Activated CD4-positive, alpha-beta T cell treated with anti-CD3 and anti-CD28 coated beads, Interleukin-2, amount 10 ng/mL, durations not matched to agents 7 days and 5 days (primary cell): ENCODE data around the gene PLD1. TPM values are rescaled to one million over a fixed set of nuclear protein-coding genes. Genes with fewer than 3 reads are reported as not detected.

Experiments used
- CTCF ChIA-PET: fragments of 350-600 bp; sonication (Branson Sonifier 250); formaldehyde crosslinking; loops from one replicate; lab custom pipeline; 2021; ENCODE audit warnings: antibody characterized with exemption; lab: Charles Lee
- POLR2A ChIA-PET: fragments of 350-600 bp; sonication (Branson Sonifier 250); formaldehyde crosslinking; loops from one replicate; lab custom pipeline; 2021; ENCODE audit warnings: antibody characterized with exemption; lab: Charles Lee
- DNase-seq: peaks from one replicate; pipeline ENCODE4 v3.0.0-alpha.2; 2020
- H3K27ac Mint-ChIP-seq: one replicate; pipeline ENCODE4 v1.8.0; 2021; ENCODE audit warnings: mild to moderate bottlenecking, moderate library complexity, mixed read lengths
- H3K27me3 Mint-ChIP-seq: one replicate; pipeline ENCODE4 v1.8.0; 2021; ENCODE audit warnings: mixed read lengths
- H3K36me3 Mint-ChIP-seq: one replicate; pipeline ENCODE4 v1.8.0; 2021; ENCODE audit warnings: low read depth, mixed read lengths
- H3K4me1 Mint-ChIP-seq: one replicate; pipeline ENCODE4 v1.8.0; 2021; ENCODE audit warnings: mixed read lengths
- H3K4me3 Mint-ChIP-seq: one replicate; pipeline ENCODE4 v1.8.0; 2021; ENCODE audit warnings: mild to moderate bottlenecking, moderate library complexity, mixed read lengths
- H3K9me3 Mint-ChIP-seq: one replicate; pipeline ENCODE4 v1.8.0; 2021; ENCODE audit warnings: mixed read lengths
- total RNA-seq, 2 experiments: library from RNA; stranded (reverse); gene quantifications; one replicate each; pipeline ENCODE4 v1.2.3, GENCODE V29; 2021

Gene PLD1
- total RNA-seq, 2 experiments from 2014 or later: 0.50 to 0.94 TPM

DNA sequence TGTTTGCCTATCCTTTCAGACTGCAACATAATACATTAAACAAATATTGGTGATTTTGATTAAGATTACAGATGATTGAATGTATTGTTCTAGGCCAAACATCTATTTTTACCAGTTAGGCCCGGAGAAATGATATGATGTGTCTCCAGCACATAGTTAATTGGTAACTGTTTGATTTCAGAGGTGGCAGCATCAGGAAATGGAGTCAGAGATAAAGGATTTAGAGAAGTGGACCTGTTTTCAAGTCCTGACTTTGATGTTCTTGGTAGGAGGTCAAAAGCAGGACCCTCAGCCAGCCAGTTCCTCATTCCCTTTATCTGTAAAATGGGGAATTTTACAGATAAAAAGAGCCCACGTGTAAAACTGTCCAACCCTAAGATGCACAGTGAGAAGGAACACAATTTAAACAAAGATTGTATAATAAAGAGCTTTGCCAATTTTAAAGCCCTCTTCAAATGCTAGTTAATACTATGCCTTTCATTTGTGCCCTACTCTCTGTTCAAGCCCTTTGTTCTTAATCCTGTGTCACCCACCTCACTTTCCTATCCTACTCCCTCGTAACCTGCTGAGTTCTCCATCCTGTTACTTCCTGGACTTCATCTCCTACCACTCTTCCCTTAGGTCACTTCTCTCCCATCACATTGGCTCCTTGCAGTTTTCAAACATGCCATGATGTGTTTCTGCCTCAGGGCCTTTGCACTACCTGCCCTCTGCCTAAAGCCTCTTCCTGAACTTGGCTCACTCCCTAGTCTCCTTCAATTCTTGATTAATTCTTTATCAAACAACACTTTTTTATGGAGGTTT is 35.4 kb upstream of the PLD1 start:
- POLR2A ChIA-PET: no interaction called here
- H3K9me3 Mint-ChIP-seq: peaks cover 6% of the 10 kb centered on the region
- no peak overlapping the region for H3K27ac Mint-ChIP-seq
- CTCF ChIA-PET: no interaction called here
- H3K36me3 Mint-ChIP-seq: peaks cover 3% of the 10 kb centered on the region
- DNase-seq: no peak
- H3K4me3 Mint-ChIP-seq: no peak overlapping the region
- peaks cover 20% of the 10 kb centered on the region for H3K4me1 Mint-ChIP-seq
- peaks cover 15% of the 10 kb centered on the region for H3K27me3 Mint-ChIP-seq

DNA sequence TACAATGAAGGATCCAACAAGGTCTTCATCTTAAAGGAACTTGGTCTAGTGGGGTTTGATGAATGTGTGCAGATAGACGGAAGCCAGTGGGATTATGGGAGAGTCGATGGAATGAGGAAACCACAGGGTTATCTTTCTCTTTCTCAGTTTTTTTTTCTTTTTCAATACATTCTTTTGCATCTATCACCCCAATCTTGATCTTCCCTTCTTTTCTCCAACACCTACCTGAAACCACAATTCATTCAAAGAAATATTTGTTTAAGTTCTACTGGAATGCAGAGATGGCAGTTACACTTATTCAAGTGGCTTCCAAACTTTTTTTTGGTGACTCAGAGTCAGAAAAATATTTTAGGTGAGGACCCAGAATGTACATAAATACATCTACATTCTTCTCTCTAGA is 34.6 kb upstream of the PLD1 start:
- H3K36me3 Mint-ChIP-seq: peaks cover 3% of the 10 kb centered on the region
- no peak for DNase-seq
- POLR2A ChIA-PET: no interaction called here
- H3K27ac Mint-ChIP-seq: no peak overlapping the region
- H3K9me3 Mint-ChIP-seq: peaks cover 6% of the 10 kb centered on the region
- H3K4me1 Mint-ChIP-seq: peaks cover 20% of the 10 kb centered on the region
- peaks cover 15% of the 10 kb centered on the region for H3K27me3 Mint-ChIP-seq
- CTCF ChIA-PET: interaction anchor here (1.2 kb wide), 1 partner anchor 14 kb away, joined by 3 read pairs; no protein-coding TSS in a partner anchor
- H3K4me3 Mint-ChIP-seq: no peak overlapping the region

DNA sequence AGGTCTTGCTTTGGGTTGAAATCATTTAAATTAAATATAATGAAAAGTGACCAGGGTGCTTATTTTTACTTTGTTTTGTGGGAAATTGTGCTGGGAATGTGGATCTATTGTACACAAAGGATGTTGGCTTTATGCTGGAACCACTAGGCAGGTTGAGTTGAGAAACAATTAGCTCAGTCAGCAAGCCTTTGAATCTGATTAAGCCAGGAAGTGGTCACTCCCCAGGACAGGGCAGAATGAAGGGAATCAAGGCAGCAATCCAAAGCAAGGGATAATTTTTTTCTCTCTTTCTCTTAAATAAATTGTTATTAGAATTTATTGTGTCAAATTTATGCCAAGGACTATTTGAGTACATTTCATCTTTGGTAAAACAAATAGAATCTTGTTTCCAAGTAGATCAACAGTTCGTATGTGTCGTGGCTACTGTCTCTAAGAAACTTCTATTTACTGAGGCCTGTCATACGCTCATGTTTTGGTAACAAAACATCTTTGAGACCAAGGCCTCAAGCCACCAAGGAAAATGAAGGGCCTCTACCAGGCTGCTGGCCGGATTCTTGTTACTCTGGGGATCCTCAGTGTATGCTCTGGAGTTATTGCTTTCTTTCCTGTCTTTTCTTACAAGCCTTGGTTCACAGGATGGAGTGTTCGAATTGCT is 32.7 kb upstream of the PLD1 start, which contains the start of gene TMEM212:
Gene TMEM212 (plus strand): TSS at position 486 of the 655 bp plus-strand sequence. CDS start 35 bp downstream, at position 521.
- Mint-ChIP-seq H3K36me3 (peaks cover 3% of the 10 kb centered on the region), H3K4me1 (peaks cover 20% of the 10 kb centered on the region), H3K9me3 (peaks cover 6% of the 10 kb centered on the region), H3K4me3 (no peak within 1 kb of the TSS), H3K27ac (no peak within 1 kb of the TSS), H3K27me3 (peaks cover 12% of the 10 kb centered on the region)
- ChIA-PET CTCF (interaction anchor here (0.6 kb wide), 1 partner anchor 57 kb away, joined by 3 read pairs; no protein-coding TSS in a partner anchor), POLR2A (no interaction called here)
- no peak for DNase-seq

DNA sequence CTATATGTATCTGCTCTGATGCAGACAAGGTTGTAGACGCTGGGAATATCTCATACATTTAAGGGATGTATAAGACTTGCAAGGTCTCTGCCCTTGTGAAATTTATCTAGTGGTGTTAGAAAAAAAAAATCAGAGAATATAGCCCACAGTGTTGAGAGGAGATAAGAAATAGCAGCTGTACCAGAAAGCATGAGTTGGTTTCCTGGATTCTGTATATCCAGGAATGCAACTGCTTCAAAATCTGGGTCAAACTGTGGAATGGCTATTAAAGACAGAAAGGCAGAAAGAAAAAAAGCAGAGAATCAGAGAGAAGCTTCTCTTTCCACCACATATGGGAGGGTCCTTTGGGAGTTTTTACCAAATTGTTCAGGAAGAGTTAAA is 31.3 kb upstream of the PLD1 start:
- H3K4me1 Mint-ChIP-seq: peaks cover 9% of the 10 kb centered on the region
- ChIA-PET CTCF (interaction anchor here (0.7 to 0.9 kb wide), 2 partner anchors 24 to 192 kb away, joined by 4 read pairs; no protein-coding TSS in a partner anchor), POLR2A (no interaction called here)
- peaks cover 4% of the 10 kb centered on the region for H3K9me3 Mint-ChIP-seq
- DNase-seq: no peak
- peaks cover 9% of the 10 kb centered on the region for H3K27me3 Mint-ChIP-seq
- no peak overlapping the region for H3K4me3 Mint-ChIP-seq
- H3K27ac Mint-ChIP-seq: no peak overlapping the region
- no peaks in the 10 kb centered on the region for H3K36me3 Mint-ChIP-seq

DNA sequence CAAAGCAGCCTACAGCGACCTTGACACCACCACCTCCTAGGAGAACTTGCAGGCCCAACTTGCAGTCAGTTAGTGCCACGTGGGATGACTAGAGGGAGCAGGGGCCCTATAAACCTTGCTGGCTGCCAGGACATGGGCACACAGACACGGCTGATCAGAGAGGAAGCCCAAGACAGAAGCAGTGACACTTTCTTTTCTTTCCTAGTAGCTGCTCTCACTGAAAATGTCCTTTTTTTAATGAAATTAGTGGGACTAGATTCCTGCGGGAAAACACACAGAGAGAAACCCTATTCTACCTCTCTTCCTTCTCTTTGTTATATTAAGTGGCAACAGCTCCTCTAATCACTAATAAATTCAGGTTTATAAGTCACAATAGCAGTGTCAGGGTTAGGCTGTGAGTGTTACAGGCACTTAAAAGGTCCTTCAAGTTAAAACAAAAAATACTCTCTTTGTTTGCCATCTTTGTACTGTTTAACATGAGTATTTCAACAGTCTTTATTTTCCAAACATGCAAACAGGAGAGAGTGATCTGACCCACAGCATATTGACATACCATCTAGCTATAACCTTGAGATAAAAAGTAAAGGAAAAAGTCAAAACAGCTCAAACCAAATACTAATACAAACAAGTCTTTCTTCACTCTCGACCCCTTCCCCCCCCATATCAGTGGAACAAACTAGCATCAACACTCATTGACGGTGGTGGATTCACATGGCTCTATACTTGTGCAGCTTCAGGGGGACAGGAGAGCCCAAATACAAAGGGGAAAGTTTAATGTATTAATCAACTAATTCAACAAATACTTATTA is 30.7 kb upstream of the PLD1 start:
- no peak overlapping the region for H3K4me3 Mint-ChIP-seq
- no peak for DNase-seq
- H3K27me3 Mint-ChIP-seq: peaks cover 9% of the 10 kb centered on the region
- peaks cover 3% of the 10 kb centered on the region for H3K4me1 Mint-ChIP-seq
- ChIA-PET CTCF (interaction anchor here (0.5 to 1.8 kb wide), 2 partner anchors 9 to 18 kb away, joined by 5 to 7 read pairs; no protein-coding TSS in a partner anchor), POLR2A (no interaction called here)
- no peaks in the 10 kb centered on the region for H3K36me3 Mint-ChIP-seq
- peaks cover 2% of the 10 kb centered on the region for H3K9me3 Mint-ChIP-seq
- H3K27ac Mint-ChIP-seq: no peak overlapping the region

DNA sequence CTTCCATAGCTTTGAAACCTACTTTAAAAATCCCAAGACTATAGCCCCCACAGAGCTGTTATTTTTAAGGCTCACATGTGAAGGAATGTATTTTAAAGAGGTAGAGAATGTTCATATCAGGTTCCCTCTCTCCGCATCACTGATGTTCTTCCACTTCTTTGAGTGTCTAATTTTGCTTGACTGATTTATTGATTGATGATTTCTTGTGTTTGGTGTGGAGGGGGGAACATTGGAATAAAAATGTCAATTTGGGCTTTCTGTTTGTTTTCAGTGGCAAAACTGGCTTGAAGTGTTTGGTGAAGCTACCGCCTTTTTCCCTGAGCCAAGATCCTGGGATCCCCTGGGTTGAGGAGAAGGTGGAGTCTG is 30.1 kb upstream of the PLD1 start:
- Mint-ChIP-seq H3K4me1 (no peaks in the 10 kb centered on the region), H3K4me3 (no peak overlapping the region), H3K36me3 (no peaks in the 10 kb centered on the region), H3K27ac (no peak overlapping the region), H3K27me3 (peaks cover 11% of the 10 kb centered on the region), H3K9me3 (no peaks in the 10 kb centered on the region)
- ChIA-PET CTCF (interaction anchor here (1.8 kb wide), 1 partner anchor 18 kb away, joined by 7 read pairs; no protein-coding TSS in a partner anchor), POLR2A (no interaction called here)
- DNase-seq: no peak

DNA sequence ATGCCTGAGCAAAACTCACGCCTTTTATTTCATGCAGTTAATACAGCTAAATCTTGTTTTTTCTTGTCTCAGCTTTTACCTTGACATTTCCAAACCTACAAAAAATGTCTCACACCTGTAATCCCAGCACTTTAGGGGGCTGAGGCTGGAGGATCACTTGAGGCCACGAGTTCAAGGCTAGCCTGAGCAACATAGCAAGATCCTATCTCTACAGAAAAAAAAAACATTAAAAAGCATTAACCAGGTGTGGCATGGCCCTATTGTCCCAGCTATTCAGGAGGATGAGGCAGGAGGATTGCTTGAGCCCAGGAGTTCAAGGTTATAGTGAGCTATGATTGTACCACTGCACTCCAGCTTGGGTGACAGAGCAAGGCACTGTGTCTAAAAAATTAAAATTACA is 29.0 kb upstream of the PLD1 start:
- ChIA-PET POLR2A (no interaction called here), CTCF (interaction anchor here (1.8 kb wide), 1 partner anchor 17 kb away, joined by 7 read pairs; no protein-coding TSS in a partner anchor)

DNA sequence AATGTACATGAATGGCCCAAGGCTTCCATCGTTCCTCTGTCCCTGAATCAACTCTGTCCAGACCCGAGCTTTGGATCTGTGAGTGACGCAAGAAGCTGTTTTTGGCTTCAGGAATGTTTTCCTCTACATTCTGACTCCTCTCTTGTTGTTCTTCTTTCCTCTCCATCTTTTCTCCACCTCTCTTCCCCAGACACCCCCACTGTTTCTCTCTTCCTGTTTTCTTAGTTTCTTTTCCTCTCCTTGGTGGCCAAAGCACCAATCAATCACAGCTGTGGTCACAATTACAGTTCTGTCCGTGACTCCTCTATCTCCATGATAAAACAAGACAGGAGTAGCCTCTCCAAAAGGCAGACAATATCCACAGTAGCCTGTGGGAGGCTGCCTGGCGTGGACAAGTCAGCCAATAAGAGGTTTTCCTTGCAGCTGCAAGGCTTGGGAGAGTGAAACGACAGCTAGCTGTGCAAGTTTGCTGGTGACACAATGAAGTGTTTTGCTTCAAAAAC is 28.0 kb upstream of the PLD1 start:
- H3K27me3 Mint-ChIP-seq: peaks cover 11% of the 10 kb centered on the region

More for the DNA sequence above, 29.0 kb upstream of the PLD1 start:
- Mint-ChIP-seq H3K27ac (no peak overlapping the region), H3K36me3 (no peaks in the 10 kb centered on the region), H3K4me1 (no peaks in the 10 kb centered on the region), H3K9me3 (no peaks in the 10 kb centered on the region), H3K4me3 (no peak overlapping the region), H3K27me3 (peaks cover 11% of the 10 kb centered on the region)
- no peak for DNase-seq

DNA sequence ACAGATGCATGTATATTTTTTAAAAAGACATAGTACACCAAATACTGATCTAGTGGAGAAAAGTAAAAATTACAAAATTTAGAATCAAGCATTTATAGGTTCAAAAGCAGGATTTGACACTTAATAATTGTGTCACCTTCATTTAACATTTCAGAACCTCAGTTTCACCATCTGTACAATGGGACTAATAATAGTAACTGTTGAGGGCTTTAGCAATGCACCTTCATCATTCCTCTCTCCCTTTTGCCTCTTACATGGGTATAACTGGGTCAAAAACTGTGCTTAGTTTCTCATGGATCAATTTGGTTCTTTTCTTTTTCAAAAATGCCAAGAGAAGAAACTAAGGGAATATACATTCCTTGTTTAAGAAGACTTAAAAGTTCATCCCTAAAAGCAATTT is 27.4 kb upstream of the PLD1 start:
- POLR2A ChIA-PET: no interaction called here
- Mint-ChIP-seq H3K27ac (no peak overlapping the region), H3K36me3 (no peaks in the 10 kb centered on the region), H3K4me3 (no peak overlapping the region), H3K4me1 (no peaks in the 10 kb centered on the region), H3K27me3 (peaks cover 11% of the 10 kb centered on the region), H3K9me3 (no peaks in the 10 kb centered on the region)
- CTCF ChIA-PET: interaction anchor here (0.5 to 0.6 kb wide), 2 partner anchors 92 to 802 kb away, joined by 3 to 7 read pairs; no protein-coding TSS in a partner anchor
- DNase-seq: no peak

More for the DNA sequence above, 28.0 kb upstream of the PLD1 start:
- DNase-seq: no peak
- H3K27ac Mint-ChIP-seq: no peak overlapping the region
- H3K9me3 Mint-ChIP-seq: no peaks in the 10 kb centered on the region
- ChIA-PET CTCF (interaction anchor here (0.5 to 0.6 kb wide), 2 partner anchors 91 to 801 kb away, joined by 3 to 7 read pairs; no protein-coding TSS in a partner anchor), POLR2A (no interaction called here)
- H3K4me3 Mint-ChIP-seq: no peak overlapping the region
- H3K36me3 Mint-ChIP-seq: no peaks in the 10 kb centered on the region
- H3K4me1 Mint-ChIP-seq: no peaks in the 10 kb centered on the region

DNA sequence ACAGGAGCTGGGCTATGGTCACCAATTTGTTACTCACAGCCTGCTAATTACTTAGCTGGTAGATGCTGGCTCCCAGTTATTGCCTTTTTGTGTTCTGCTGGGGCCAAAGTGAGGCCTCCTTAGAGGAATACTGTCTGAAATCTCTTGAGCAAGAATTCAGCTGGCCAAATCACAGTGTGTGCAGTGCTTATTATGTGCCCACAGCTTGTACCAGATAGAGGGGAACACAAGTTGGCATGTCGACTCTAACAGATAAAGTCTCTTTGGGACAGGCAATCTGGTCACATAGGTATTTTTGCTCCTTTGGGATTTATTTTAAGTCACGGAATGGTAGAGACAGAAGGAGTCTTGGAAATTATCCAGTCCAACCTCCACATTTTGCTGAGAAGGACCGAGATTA is 26.6 kb upstream of the PLD1 start:
- CTCF ChIA-PET: no interaction called here
- H3K9me3 Mint-ChIP-seq: no peaks in the 10 kb centered on the region
- H3K4me3 Mint-ChIP-seq: no peak overlapping the region
- H3K36me3 Mint-ChIP-seq: no peaks in the 10 kb centered on the region
- H3K27me3 Mint-ChIP-seq: peaks cover 11% of the 10 kb centered on the region
- POLR2A ChIA-PET: no interaction called here
- H3K27ac Mint-ChIP-seq: no peak overlapping the region
- no peaks in the 10 kb centered on the region for H3K4me1 Mint-ChIP-seq
- DNase-seq: no peak

DNA sequence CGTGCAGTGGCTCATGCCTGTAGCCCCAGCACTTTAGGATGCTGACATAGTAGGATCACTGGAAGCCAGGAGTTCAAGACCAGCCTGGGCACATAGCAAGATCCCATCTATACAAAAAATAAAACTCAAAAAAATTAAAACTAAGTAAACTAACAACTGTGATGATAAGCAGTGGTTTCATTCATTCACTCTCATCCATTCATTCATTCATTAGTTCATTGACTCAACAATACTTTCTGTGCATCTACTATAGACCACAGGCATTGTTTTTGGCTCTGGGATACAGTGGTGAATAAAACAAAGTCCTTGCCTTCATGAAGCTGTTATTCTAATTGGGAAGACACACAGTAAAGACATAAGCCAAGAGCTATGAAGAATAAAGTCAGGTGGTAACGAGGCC is 25.3 kb upstream of the PLD1 start:
- no peaks in the 10 kb centered on the region for H3K4me1 Mint-ChIP-seq
- no peaks in the 10 kb centered on the region for H3K36me3 Mint-ChIP-seq
- H3K9me3 Mint-ChIP-seq: no peaks in the 10 kb centered on the region
- POLR2A ChIA-PET: no interaction called here
- DNase-seq: no peak
- H3K27me3 Mint-ChIP-seq: peaks cover 10% of the 10 kb centered on the region
- no peak overlapping the region for H3K27ac Mint-ChIP-seq
- H3K4me3 Mint-ChIP-seq: no peak overlapping the region
- CTCF ChIA-PET: interaction anchor here (0.6 to 2.4 kb wide), 2 partner anchors 506 to 705 kb away, joined by 3 to 7 read pairs; no protein-coding TSS in a partner anchor

DNA sequence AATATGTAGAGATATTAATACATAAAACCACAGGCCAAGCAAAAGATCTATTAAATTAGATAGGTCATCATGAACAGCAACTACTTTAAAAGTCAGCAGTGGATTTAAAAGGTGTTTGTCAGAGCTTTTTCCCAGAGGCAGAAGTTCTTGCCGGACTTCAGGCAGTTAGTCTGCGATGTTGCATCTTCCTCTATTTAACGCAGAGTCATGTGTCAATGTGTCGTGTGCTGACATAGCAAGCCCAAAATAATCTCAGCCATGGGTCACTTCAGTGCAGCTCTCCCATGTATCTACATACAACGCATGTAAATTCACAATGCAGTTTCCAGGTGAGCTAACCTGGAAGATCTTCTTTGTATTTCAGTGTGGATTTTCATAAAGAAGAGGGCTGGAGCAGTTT is 24.8 kb upstream of the PLD1 start:
- Mint-ChIP-seq H3K4me1 (no peaks in the 10 kb centered on the region), H3K27me3 (peaks cover 11% of the 10 kb centered on the region), H3K9me3 (no peaks in the 10 kb centered on the region), H3K36me3 (no peaks in the 10 kb centered on the region), H3K27ac (no peak overlapping the region), H3K4me3 (no peak overlapping the region)
- ChIA-PET CTCF (interaction anchor here (2.4 kb wide), 1 partner anchor 507 kb away, joined by 7 read pairs; no protein-coding TSS in a partner anchor), POLR2A (no interaction called here)
- no peak for DNase-seq
